ENCODE measurements around the gene NSUN3. TPM values are rescaled to one million over a fixed set of nuclear protein-coding genes. Genes with fewer than 3 reads are reported as not detected.

The NSUN3 gene
- total RNA-seq, 2 donors from 2014 or later = 17.2 to 18.8 TPM

- H3K27ac ChIP-seq = no peak overlapping the region
- H3K4me3 ChIP-seq = no peak overlapping the region
- intact Hi-C loops (cut with DNase I) = no loop called here
- TF ChIP-seq, protein P1, sequence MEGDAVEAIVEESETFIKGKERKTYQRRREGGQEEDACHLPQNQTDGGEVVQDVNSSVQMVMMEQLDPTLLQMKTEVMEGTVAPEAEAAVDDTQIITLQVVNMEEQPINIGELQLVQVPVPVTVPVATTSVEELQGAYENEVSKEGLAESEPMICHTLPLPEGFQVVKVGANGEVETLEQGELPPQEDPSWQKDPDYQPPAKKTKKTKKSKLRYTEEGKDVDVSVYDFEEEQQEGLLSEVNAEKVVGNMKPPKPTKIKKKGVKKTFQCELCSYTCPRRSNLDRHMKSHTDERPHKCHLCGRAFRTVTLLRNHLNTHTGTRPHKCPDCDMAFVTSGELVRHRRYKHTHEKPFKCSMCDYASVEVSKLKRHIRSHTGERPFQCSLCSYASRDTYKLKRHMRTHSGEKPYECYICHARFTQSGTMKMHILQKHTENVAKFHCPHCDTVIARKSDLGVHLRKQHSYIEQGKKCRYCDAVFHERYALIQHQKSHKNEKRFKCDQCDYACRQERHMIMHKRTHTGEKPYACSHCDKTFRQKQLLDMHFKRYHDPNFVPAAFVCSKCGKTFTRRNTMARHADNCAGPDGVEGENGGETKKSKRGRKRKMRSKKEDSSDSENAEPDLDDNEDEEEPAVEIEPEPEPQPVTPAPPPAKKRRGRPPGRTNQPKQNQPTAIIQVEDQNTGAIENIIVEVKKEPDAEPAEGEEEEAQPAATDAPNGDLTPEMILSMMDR (IDR thresholded peaks at IDR 0.05) = no peak
- no peaks in the 10 kb centered on the region for H3K27me3 ChIP-seq
- H3K9me3 ChIP-seq = no peaks in the 10 kb centered on the region
- no peaks in the 10 kb centered on the region for H3K36me3 ChIP-seq
- no peaks in the 10 kb centered on the region for H3K4me1 ChIP-seq
- DNase-seq = no peak
- no peak overlapping the region for H3K9ac ChIP-seq (ENCODE audit: low read depth in 2 of 2, low read length in 2 of 2)
Measured at GRCh38 chr3:94173673-94174434, 111.0 kb downstream of the NSUN3 start.

GRCh38 chr3:94175677-94176076, 112.8 kb downstream of the NSUN3 start:
- Histone ChIP-seq H3K27ac (no peak overlapping the region), H3K4me1 (no peaks in the 10 kb centered on the region), H3K4me3 (no peak overlapping the region), H3K9ac (ENCODE audit: low read depth in 2 of 2, low read length in 2 of 2) (no peak overlapping the region), H3K9me3 (no peaks in the 10 kb centered on the region), H3K27me3 (no peaks in the 10 kb centered on the region), H3K36me3 (no peaks in the 10 kb centered on the region)
- TF ChIP-seq, protein P1 (IDR thresholded peaks at IDR 0.05) = no peak
- DNase-seq = no peak
- intact Hi-C loops (cut with DNase I) = no loop called here

DNA sequence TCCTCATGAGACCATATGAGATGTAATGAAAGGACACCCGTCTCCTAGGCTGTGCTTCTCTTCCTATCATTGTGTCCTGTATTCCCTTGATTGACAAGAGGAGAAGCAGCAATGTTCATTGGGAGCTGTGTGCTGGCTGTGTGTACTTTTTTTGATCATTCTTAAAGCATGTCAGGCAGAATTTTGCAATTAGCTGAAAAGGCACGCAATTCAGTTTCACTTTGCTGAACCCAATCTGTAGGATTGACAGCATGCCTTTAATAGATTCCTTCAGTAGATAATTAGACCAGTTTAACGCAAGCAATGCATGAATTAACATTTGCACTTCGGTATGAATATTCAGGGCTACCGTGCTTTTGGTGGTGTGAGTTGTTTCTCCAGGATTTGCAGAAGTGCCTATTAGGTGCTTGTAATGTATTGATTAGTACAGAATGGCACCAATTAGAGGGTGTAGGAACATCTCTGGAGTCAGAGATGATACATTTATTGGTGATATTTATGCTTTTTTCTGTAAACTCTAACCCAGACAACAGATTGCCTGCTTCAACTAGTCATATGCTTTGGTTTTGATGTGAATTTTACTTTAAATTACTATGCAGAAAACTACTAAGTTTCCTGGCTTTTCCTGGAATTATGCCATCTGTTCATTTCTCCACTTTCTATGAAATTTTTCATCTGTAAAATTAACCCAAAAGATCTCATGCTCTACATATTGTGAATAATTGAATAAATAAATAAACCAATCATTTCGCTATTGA, 114.3 kb downstream of the NSUN3 start:
- no peak overlapping the region for H3K9ac ChIP-seq (ENCODE audit: low read depth in 2 of 2, low read length in 2 of 2)
- H3K4me1 ChIP-seq = no peaks in the 10 kb centered on the region
- no peak for DNase-seq
- intact Hi-C loops (cut with DNase I) = no loop called here
- no peaks in the 10 kb centered on the region for H3K9me3 ChIP-seq
- TF ChIP-seq, protein P1 (IDR thresholded peaks at IDR 0.05) = no peak
- no peak overlapping the region for H3K4me3 ChIP-seq
- no peak overlapping the region for H3K27ac ChIP-seq
- no peaks in the 10 kb centered on the region for H3K36me3 ChIP-seq
- H3K27me3 ChIP-seq = no peaks in the 10 kb centered on the region

Other genes with a start within 250 kb of the NSUN3 start
- gene PROS1, start 89.2 kb upstream of the NSUN3 start, total RNA-seq = 10 to 100 TPM; 11.2 to 26.0 TPM
- 1 to 10 TPM; 4.4 to 4.7 TPM for gene ARL13B, start 82.9 kb upstream of the NSUN3 start, total RNA-seq
- gene STX19, start 34.5 kb upstream of the NSUN3 start, total RNA-seq = 10 to 100 TPM in 1 of 2 donors, 1 to 10 TPM in 1; 9.0 to 18.8 TPM
- gene DHFR2, start 145 bp upstream of the NSUN3 start, total RNA-seq = 1 to 10 TPM; 4.6 to 5.4 TPM

All from colonic mucosa (tissue), 4 donors.